ENCODE results near the gene PAK1IP1.

GRCh38 chr6:10740061-10740460, 45.3 kb downstream of the PAK1IP1 start:
- TF ChIP-seq POLR2A (IDR thresholded peaks at IDR 0.05; ENCODE audit: low read length) (no peak), GATA1 (IDR thresholded peaks at IDR 0.05; ENCODE audit: low read depth, low read length) (no peak)

Data from erythroblast (primary cell).